ENCODE results near the gene LILRB3. TPM values are rescaled to one million over a fixed set of nuclear protein-coding genes. Genes with fewer than 3 reads are reported as not detected.
"Not testable (repeated sequence)": the region's sequence is repeated elsewhere in the genome, so short reads cannot be mapped to it uniquely, and the experiment has no call there.

The LILRB3 gene
- total RNA-seq, 1 donor from 2014 or later = 3.6 TPM

DNA sequence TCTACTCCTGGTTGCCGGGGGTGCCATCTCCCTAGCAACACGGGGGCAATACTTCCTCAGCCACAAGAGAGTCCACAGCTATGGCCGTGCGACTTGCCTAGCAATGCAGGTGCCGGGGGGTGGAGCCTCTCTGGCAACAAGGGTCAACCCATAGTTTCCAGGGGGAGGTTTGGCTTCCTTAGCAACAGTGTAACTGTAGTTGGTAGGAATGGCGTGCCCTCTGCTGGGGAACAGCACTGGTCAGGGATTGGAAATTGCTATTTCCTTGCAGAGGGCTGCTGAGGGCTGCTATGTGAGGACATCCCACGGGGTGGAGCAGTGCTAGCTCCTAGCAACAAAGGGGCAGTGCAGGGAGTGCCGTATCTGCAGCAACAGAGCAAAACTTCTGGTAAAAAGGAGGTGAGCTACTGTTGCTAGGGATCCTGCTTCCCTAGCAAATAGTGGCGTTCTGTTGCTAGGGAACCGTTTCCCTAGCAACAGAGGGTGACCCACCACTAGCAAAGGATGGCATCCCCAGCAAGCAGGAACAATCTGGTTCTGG, 42.8 kb downstream of the LILRB3 start:
- intact Hi-C loops (cut with DNase I) = no loop called here
- DNase-seq (no peak), ATAC-seq (ENCODE audit: poor library complexity) (peak; percentile 39)

DNA sequence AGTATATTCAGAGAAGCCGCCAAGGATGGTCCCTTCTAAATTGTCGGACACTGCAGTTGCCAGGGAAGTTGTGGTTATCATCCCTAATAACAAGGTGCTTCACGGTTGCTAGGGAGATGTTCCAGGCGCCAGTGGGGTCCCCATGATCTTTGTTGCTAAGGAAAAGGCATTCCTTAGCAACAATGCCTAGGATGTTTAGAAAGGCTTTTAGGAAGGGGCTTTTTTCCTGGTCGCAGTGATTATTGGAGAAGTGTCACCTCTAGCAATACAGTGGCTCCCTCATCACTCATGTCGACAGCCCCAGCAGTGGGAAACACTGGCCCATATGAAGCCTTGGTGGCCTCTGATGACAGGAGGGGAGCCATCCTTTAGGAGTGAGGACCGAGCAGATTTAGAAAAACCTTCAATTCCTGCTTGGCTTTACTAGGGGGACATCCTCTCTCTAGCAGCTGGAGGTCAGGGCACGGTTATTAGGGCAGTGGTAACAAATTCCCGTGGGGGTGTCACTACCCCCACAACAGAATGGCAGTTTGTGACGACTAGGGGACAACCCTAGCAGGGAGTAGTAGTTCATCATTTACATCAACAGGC, 43.5 kb downstream of the LILRB3 start:
- intact Hi-C loops (cut with DNase I) = no loop called here
- ATAC-seq (ENCODE audit: poor library complexity) (no peak), DNase-seq (no peak)

DNA sequence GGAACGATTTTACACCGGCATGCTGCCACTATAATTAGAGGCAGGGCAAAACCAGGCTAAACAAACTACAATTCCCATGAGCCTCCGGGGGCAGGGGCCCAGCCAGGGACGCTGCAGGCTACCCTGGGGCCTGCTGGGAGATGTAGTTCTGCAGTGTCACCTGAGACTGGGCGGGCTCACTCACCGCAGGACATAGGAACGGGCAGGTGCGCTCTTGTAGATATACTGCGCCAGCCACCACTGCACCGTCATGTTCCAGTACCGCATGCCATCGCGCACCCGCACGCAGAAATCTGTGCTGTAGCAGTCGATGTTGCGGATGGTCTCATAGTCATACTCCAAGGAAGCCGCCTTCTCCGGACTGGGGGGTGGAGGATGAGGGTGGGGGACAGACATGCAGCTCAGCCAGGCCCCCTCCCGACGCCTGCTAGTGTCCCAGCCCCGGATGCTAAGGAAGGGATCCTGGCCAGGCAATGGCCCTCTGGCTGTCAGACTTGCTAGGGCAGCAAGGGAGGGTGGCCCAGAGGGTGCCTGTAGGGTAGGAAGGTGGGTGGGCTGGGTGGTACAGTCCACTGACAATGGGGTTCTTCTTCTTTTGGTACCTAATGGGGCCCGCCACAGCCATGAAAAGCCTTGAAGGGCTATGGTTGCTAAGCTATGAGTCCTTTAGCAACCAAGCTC, 44.1 kb downstream of the LILRB3 start:
- intact Hi-C loops (cut with DNase I) = no loop called here
- peak; percentile 83 for ATAC-seq (ENCODE audit: poor library complexity)
- no peak for DNase-seq

DNA sequence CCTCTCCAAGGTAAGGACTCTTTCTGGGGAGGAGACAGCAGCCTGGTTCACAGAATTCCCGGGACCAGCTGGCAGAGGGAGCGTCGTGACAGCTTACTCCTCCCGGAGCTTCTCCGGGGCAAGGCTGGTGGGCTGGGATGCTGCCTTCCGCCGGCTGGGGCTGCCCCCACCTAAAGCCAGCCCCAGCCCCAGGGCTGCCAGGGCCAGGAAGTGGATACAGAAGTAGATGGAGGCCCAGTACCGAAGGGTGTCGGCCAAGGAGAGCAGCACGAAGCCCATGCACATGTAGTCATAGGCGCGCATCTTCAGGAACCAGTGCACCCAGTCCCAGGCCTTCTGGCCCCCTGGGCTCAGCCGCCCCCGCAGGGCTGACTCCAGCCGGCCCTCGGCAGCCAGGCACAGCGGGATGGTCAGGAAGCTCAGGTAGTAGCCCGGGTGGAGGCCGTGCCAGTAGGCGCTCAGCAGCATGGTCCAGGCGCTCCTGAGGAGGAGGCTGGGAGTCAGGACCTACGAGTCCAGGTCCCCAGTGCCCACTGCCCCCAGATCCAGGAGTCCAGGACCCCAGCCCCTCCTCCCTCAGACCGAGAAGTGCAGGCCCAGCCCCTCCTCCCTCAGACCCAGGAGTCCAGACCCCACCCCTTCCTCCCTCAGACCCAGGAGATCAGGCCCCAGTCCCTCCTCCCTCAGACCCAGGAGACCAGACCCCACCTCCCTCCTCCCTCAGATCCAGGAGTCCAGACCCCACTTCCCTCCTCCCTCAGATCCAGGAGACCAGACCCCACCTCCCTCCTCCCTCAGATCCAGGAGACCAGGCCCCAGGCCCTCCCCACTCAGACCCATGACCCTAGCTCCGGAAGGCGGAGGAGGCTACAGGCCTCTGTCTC, 48.6 kb downstream of the LILRB3 start:
- intact Hi-C loops (cut with DNase I) = loop anchor here (5.0 kb wide), 1 partner anchor 58 kb away; no protein-coding TSS in a partner anchor
- ATAC-seq (ENCODE audit: poor library complexity) (no peak), DNase-seq (no peak)

DNA sequence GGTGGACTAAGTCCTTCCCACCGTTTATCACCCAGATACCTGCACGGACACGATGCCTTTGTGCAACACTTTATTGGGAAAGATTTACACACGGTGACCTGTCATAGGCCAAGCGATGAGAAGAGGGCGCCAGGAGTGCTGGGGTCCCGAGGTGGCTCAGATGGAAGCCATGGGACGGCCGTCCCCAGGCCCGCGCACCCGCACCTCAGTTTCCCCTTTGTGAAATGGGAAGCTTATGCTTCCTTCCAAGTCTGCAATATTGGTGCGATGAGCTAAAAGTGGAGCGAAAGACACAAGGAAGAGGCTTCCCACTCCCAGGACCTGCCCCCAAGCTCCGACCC, 49.5 kb downstream of the LILRB3 start:
- intact Hi-C loops (cut with DNase I) = loop anchor here (5.0 kb wide), 1 partner anchor 59 kb away; no protein-coding TSS in a partner anchor
- DNase-seq (no peak), ATAC-seq (ENCODE audit: poor library complexity) (no peak)

DNA sequence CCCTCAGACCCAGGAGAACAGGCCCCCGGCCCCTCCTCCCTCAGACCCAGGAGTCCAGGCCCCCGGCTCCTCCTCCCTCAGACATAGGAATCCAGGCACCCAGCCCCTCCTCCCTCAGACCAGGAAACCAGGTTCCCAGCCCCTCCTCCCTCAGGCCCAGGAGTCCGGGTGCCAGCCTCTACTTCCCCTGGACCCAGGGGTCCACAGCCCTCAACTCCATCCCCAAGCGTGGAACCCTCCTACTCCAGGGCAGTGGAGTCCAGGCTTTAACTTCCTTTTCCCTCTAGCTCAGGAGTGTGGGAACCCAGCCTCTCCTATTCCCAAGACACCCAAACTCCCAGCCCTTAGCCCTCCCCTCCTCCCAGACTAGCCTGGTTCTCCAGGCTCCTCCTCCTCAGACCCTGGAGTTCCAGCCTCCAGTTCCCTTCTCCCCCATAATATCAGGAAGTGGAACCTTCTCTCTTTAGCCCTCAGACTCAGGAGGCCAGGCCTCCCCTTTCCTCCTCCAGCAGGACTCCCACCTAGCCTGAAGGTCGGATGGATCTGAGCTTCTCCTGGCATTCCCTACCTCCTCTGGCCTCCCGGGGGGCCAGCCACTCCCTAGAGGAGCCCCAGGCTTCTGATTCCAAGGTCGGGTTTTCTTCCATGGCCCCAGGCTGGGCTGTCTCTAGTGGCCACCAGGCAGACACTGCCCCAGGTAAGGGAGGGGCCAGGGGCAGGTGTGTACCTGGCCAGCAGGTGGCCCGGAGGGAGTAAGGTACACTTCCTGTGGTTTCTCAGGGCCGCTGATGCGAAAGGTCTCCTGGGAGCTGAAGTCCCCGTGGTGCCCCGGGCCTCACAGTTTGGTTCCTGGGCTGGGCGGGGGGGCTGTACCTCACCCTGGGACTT, 50.1 kb downstream of the LILRB3 start, which contains the start of gene TMC4:
TSS of gene TMC4 (minus strand) at position 690 of the 888 bp plus-strand sequence. CDS start at position 647, 43 bp downstream.
- ATAC-seq (ENCODE audit: poor library complexity) (peak; percentile 25), DNase-seq (no peak)
- intact Hi-C loops (cut with DNase I) = loop anchor here (5.0 kb wide), 1 partner anchor 60 kb away; no protein-coding TSS in a partner anchor

DNA sequence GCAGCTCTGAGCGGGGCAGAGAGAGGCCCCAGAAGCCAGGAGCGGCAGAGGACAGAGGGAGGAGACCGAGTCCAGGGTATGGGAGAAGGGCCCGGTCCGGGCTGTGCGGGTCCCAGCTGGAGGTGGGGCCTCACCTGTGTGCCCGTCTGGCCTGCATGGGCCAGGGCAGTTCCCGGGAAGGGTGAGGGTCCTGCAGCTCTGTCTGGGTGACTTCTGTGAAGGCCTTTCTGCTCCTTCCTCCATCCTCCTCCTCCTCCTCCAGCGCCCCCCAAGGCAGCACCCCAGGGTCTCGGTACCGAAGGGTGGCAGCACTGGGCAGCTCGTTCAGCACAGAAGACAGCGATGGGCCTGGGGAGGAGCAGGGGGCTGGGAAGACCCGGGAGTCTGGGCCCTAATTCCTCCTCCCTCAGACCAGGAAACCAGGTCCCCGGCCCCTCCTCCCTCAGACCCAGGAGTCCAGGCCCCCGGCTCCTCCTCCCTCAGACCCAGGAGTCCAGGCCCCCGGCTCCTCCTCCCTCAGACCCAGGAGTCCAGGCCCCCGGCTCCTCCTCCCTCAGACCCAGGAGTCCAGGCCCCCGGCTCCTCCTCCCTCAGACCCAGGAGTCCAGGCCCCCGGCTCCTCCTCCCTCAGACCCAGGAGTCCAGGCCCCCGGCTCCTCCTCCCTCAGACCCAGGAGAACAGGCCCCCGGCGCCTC, 50.9 kb downstream of the LILRB3 start:
- not testable (repeated sequence) for ATAC-seq (ENCODE audit: poor library complexity); DNase-seq
- intact Hi-C loops (cut with DNase I) = loop anchor here (5.0 kb wide), 1 partner anchor 60 kb away; no protein-coding TSS in a partner anchor

DNA sequence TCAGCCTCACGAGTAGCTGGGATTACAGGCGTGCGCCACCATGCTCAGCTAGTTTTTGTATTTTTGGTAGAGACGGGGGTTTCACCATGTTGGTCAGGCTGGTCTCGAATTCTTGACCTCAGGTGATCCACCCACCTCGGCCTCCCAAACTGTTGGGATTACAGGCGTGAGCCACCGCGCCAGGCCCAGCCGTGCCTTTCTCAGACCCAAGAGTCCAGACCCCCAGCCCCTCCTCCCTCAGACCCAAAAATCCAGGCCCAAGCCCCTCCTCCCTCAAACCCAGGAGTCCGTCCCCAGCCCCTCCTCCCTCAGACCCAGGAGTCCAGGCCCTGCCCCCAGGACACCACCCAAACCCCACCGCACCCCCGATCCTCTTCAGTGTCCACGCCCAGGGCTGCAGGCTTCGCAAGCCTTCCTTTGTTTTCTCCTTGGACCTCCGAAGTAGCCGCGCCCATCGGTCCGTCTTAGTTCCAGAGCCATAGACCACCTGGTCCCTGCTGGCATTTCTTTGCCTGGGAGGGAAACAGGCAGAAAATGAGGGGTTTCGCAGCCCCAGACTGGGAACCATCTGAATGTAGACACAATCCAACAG, 53.6 kb downstream of the LILRB3 start:
- intact Hi-C loops (cut with DNase I) = no loop called here
- DNase-seq (no peak), ATAC-seq (ENCODE audit: poor library complexity) (no peak)

DNA sequence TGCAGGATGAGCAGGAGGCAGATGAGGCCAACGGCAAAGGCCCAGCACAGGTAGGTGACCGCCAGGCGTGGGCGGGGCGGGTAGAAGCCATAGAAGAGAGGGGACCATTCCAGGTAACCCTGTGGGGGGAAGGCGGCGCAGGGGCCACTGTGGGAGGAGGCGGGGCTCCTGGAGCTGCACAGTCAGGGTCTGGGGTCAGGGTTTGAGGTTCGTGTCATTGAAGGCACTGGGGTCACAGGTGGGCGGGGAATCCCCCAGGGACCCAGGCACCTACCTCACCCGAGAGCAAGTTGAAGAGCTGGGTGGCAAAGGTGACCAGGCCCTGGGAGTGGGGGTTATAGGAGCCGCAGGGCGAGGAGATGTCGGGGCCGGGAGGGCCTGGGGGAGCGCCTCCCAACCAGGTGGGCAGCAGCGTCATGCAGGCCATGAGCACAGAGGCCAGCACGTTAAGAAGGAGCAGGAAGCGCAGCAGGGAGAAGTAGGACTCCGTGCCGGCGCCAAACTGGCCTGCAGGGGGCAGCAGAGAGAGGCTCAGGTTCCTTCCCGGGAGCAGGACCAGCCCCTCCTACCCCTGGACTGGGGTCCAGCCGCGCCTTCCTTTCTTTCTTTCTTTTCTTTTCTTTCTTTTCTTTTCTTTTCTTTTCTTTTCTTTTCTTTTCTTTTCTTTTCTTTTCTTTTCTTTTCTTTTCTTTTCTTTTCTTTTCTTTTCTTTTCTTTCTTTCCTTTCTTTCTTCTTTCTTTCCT, 54.5 kb downstream of the LILRB3 start:
- DNase-seq = peak; percentile 96
- intact Hi-C loops (cut with DNase I) = no loop called here
- peak; percentile 95 for ATAC-seq (ENCODE audit: poor library complexity)

Other genes starting within 250 kb of the LILRB3 start
- gene CACNG6, start 231.4 kb downstream of the LILRB3 start, total RNA-seq = not detected
- gene VSTM1, start 159.1 kb downstream of the LILRB3 start, total RNA-seq = not detected
- gene TARM1, start 141.6 kb downstream of the LILRB3 start, total RNA-seq = not detected
- 0.54 TPM for gene OSCAR, start 122.2 kb downstream of the LILRB3 start, total RNA-seq
- gene NDUFA3, start 120.2 kb downstream of the LILRB3 start, total RNA-seq = 493 TPM
- gene TFPT, start 107.3 kb downstream of the LILRB3 start, total RNA-seq = 9.4 TPM
- 39.9 TPM for gene PRPF31, start 107.3 kb downstream of the LILRB3 start, total RNA-seq
- gene CNOT3, start 85.2 kb downstream of the LILRB3 start, total RNA-seq = 17.6 TPM
- 6.5 TPM for gene LENG1, start 63.3 kb downstream of the LILRB3 start, total RNA-seq
- gene TMC4, start 49.8 kb downstream of the LILRB3 start, total RNA-seq = 0.91 TPM
- 12.7 TPM for gene MBOAT7, start 33.4 kb downstream of the LILRB3 start, total RNA-seq
- 14.3 TPM for gene TSEN34, start 31.7 kb downstream of the LILRB3 start, total RNA-seq
- 651 TPM for gene RPS9, start 22.1 kb downstream of the LILRB3 start, total RNA-seq
- 1.8 TPM for gene LILRA6, start 19.8 kb upstream of the LILRB3 start, total RNA-seq
- gene LILRB5, start 34.3 kb upstream of the LILRB3 start, total RNA-seq = 7.7 TPM
- gene LILRB2, start 58.1 kb upstream of the LILRB3 start, total RNA-seq = 1.8 TPM
- gene LILRA5, start 90.2 kb upstream of the LILRB3 start, total RNA-seq = 1.3 TPM
- not detected for gene LILRA4, start 116.2 kb upstream of the LILRB3 start, total RNA-seq
- 6.3 TPM for gene LAIR1, start 141.9 kb upstream of the LILRB3 start, total RNA-seq
- 1.5 TPM for gene TTYH1, start 192.5 kb upstream of the LILRB3 start, total RNA-seq
- gene LENG8, start 226.2 kb upstream of the LILRB3 start, total RNA-seq = 56.0 TPM
- gene LENG9, start 240.8 kb upstream of the LILRB3 start, total RNA-seq = 1.1 TPM

All from Right ventricle myocardium superior (tissue), 1 donor.